Spleen (tissue), 7 donors: ENCODE data around the gene MRPS7.

ENCODE experiments used
- POLR2AphosphoS5 ChIP-seq, 3 donors: sonication (generic); formaldehyde crosslinking; IDR thresholded peaks; one replicate each; pipeline ENCODE4 v1.5.1; 2017; ENCODE audit warnings: antibody characterized with exemption in 3 of 3
- TF ChIP-seq, protein P1 (sequence below), 11 experiments: fragments of 200-600 bp in 7 of 11; fragments of 450-650 bp in 4 of 11; sonication (generic) in 4 of 11; IDR thresholded peaks in 8 of 11; conservative IDR thresholded peaks in 3 of 11; 1 replicate in 7 of 11; 2 replicates in 4 of 11; pipeline versions ENCODE4 v1.4.0 to v1.8.0; 2016 to 2021; ENCODE audit warnings: antibody characterized with exemption in 11 of 11, inconsistent platforms in 4 of 11, mild to moderate bottlenecking in 1 of 11
- donor health status: DM: no; HTN: no; CAD: no; lungs with moderate emphysema.
- donor health status: DM: no; HTN: no; CAD: no.
- donor health status: DM: no; HTN: no; CAD: no.

- TF ChIP-seq, protein P1, sequence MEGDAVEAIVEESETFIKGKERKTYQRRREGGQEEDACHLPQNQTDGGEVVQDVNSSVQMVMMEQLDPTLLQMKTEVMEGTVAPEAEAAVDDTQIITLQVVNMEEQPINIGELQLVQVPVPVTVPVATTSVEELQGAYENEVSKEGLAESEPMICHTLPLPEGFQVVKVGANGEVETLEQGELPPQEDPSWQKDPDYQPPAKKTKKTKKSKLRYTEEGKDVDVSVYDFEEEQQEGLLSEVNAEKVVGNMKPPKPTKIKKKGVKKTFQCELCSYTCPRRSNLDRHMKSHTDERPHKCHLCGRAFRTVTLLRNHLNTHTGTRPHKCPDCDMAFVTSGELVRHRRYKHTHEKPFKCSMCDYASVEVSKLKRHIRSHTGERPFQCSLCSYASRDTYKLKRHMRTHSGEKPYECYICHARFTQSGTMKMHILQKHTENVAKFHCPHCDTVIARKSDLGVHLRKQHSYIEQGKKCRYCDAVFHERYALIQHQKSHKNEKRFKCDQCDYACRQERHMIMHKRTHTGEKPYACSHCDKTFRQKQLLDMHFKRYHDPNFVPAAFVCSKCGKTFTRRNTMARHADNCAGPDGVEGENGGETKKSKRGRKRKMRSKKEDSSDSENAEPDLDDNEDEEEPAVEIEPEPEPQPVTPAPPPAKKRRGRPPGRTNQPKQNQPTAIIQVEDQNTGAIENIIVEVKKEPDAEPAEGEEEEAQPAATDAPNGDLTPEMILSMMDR (IDR thresholded peaks at IDR 0.05 in 8 of 11, conservative IDR thresholded peaks at IDR 0.05 in 3 of 11), result no peak
- no peak for TF ChIP-seq POLR2AphosphoS5 (IDR thresholded peaks at IDR 0.05)
These were observed 39.4 kb downstream of the MRPS7 start for GRCh38 chr17:75301049-75301448.
